IMR-90 (cell line): Measurements from ENCODE around the gene NAB2. TPM values are rescaled to one million over a fixed set of nuclear protein-coding genes. Genes with fewer than 3 reads are reported as not detected.

Experiments used
- ATAC-seq: fragments of 200-7000 bp; cut with Tn5 transposase; 2 replicates; pipeline ENCODE4 v1.9.1; 2020; ENCODE audit warnings: low read depth, mild to moderate bottlenecking, moderate library complexity
- BruUV-seq: library from RNA; stranded (reverse); fragments of 400-500 nt; replicated peaks from 2 replicates; lab custom pipeline; 2021; lab: Mats Ljungman, UMichigan
- CTCF ChIA-PET: fragments of 300-600 bp; formaldehyde crosslinking; extraction: SDS; loops from one replicate; lab custom pipeline; 2021; ENCODE audit warnings: antibody characterized with exemption; lab: Yijun Ruan, JAX
- POLR2A ChIA-PET: fragments of 300-600 bp; sonication (Branson Sonifier 250); formaldehyde crosslinking; loops from one replicate; lab custom pipeline; 2022; ENCODE audit warnings: antibody characterized with exemption; ENCODE audit not compliant: unreplicated experiment; lab: Charles Lee
- DNase-seq: peaks from one replicate; pipeline ENCODE4 v3.0.0; 2013
- H2AFZ ChIP-seq: replicated peaks from 2 replicates; pipeline ENCODE3; 2013; ENCODE audit warnings: low read length, mild to moderate bottlenecking; ENCODE audit not compliant: poor library complexity
- H2AK5ac ChIP-seq: 2 replicates; pipeline ENCODE4 v1.6.1; 2013; ENCODE audit warnings: low read depth, low read length, inconsistent platforms
- H2AK9ac ChIP-seq: replicated peaks from 2 replicates; pipeline ENCODE3; 2013; ENCODE audit warnings: mild to moderate bottlenecking, low read depth, low read length, moderate library complexity; ENCODE audit not compliant: poor library complexity
- H2BK120ac ChIP-seq: 2 replicates; pipeline ENCODE4 v1.6.1; 2013; ENCODE audit warnings: low read depth, low read length, inconsistent platforms
- H2BK15ac ChIP-seq: 3 replicates; pipeline ENCODE4 v1.6.1; 2013; ENCODE audit warnings: low read depth, low read length, inconsistent platforms
- H2BK20ac ChIP-seq: 2 replicates; pipeline ENCODE4 v1.6.1; 2013; ENCODE audit warnings: low read depth, mild to moderate bottlenecking, inconsistent platforms, low read length, moderate library complexity
- H2BK5ac ChIP-seq: 2 replicates; pipeline ENCODE4 v1.6.1; 2013; ENCODE audit warnings: mild to moderate bottlenecking, low read depth, low read length, inconsistent platforms; ENCODE audit not compliant: poor library complexity, severe bottlenecking
- H3K14ac ChIP-seq: replicated peaks from 2 replicates; pipeline ENCODE4 v1.6.1; 2013; ENCODE audit warnings: low read depth, low read length, inconsistent platforms
- H3K18ac ChIP-seq: 2 replicates; pipeline ENCODE4 v1.6.1; 2013; ENCODE audit warnings: low read depth, low read length, control low read depth
- H3K23ac ChIP-seq: 2 replicates; pipeline ENCODE4 v1.6.1; 2013; ENCODE audit warnings: low read depth, low read length, inconsistent platforms
- H3K27ac ChIP-seq: 2 replicates; pipeline ENCODE4 v1.5.1; 2013; ENCODE audit warnings: mild to moderate bottlenecking, control low read depth, low read length; ENCODE audit not compliant: insufficient read depth
- H3K27me3 ChIP-seq: 2 replicates; pipeline ENCODE4 v1.6.1; 2013; ENCODE audit warnings: low read length; ENCODE audit not compliant: control insufficient read depth, insufficient read depth
- H3K36me3 ChIP-seq: 2 replicates; pipeline ENCODE4 v1.6.1; 2013; ENCODE audit warnings: low read length, mixed read lengths; ENCODE audit not compliant: control insufficient read depth, insufficient read depth
- H3K4ac ChIP-seq: 2 replicates; pipeline ENCODE4 v1.6.1; 2013; ENCODE audit warnings: low read depth, low read length, inconsistent platforms
- H3K4me1 ChIP-seq: 2 replicates; pipeline ENCODE4 v1.6.1; 2013; ENCODE audit warnings: low read length, mixed read lengths; ENCODE audit not compliant: control insufficient read depth, insufficient read depth
- H3K4me2 ChIP-seq: 2 replicates; pipeline ENCODE4 v1.6.1; 2013; ENCODE audit warnings: low read depth, mild to moderate bottlenecking, control low read depth, low read length, moderate library complexity
- H3K4me3 ChIP-seq: 2 replicates; pipeline ENCODE4 v1.5.1; 2013; ENCODE audit warnings: low read depth, mild to moderate bottlenecking, control low read depth, low read length, moderate library complexity; ENCODE audit not compliant: insufficient read depth
- H3K56ac ChIP-seq: 2 replicates; pipeline ENCODE4 v1.6.1; 2013; ENCODE audit warnings: low read length, inconsistent platforms; ENCODE audit not compliant: insufficient read depth; ENCODE audit errors: extremely low read depth
- H3K79me1 ChIP-seq, 2 experiments: 2 replicates each; pipeline ENCODE4 v1.6.1; 2013; ENCODE audit warnings: low read length in 2 of 2, inconsistent platforms in 1 of 2, low read depth in 1 of 2
- H3K9ac ChIP-seq: 2 replicates; pipeline ENCODE4 v1.6.1; 2013; ENCODE audit warnings: low read depth, low read length, control low read depth
- H3K9me1 ChIP-seq: 2 replicates; pipeline ENCODE4 v1.6.1; 2013; ENCODE audit warnings: low read length, inconsistent platforms; ENCODE audit not compliant: insufficient read depth
- H3K9me3 ChIP-seq: 2 replicates; pipeline ENCODE4 v1.6.1; 2013; ENCODE audit warnings: low read length; ENCODE audit not compliant: control insufficient read depth, insufficient read depth
- H4K20me1 ChIP-seq: 2 replicates; pipeline ENCODE4 v1.6.1; 2013; ENCODE audit warnings: low read length, inconsistent platforms; ENCODE audit not compliant: insufficient read depth
- H4K5ac ChIP-seq: 2 replicates; pipeline ENCODE4 v1.6.1; 2013; ENCODE audit warnings: mild to moderate bottlenecking, low read depth, low read length, control low read depth
- H4K8ac ChIP-seq, 2 experiments: 2 replicates each; pipeline ENCODE4 v1.6.1; 2013; ENCODE audit warnings: low read depth in 2 of 2, low read length in 2 of 2, control low read depth in 1 of 2, inconsistent platforms in 1 of 2
- H4K91ac ChIP-seq: 2 replicates; pipeline ENCODE4 v1.6.1; 2013; ENCODE audit warnings: low read depth, low read length, inconsistent platforms; ENCODE audit not compliant: insufficient read depth
- CEBPB ChIP-seq: IDR thresholded peaks from 2 replicates; pipeline ENCODE4 v1.6.1; 2012; ENCODE audit warnings: low read depth, low read length, improper control_type of control experiment
- FOS ChIP-seq: fragments of 150-350 bp; IDR thresholded peaks from 2 replicates; pipeline ENCODE4 v1.6.1; 2016; ENCODE audit warnings: low read depth, low read length
- MAFK ChIP-seq: IDR thresholded peaks from 2 replicates; pipeline ENCODE4 v1.6.1; 2012; ENCODE audit warnings: low read depth, low read length, improper control_type of control experiment
- MAZ ChIP-seq: IDR thresholded peaks from 2 replicates; pipeline ENCODE4 v1.6.1; 2012; ENCODE audit warnings: low read depth, mild to moderate bottlenecking, low read length, improper control_type of control experiment, moderate library complexity, borderline replicate concordance
- MXI1 ChIP-seq: IDR thresholded peaks from 2 replicates; pipeline ENCODE4 v1.6.1; 2012; ENCODE audit warnings: low read depth, mild to moderate bottlenecking, low read length, moderate library complexity, borderline replicate concordance
- POLR2A ChIP-seq: IDR thresholded peaks from 2 replicates; pipeline ENCODE4 v1.6.1; 2012; ENCODE audit warnings: mild to moderate bottlenecking, low read depth, low read length
- RAD21 ChIP-seq: IDR thresholded peaks from 2 replicates; pipeline ENCODE4 v1.6.1; 2012; ENCODE audit warnings: low read length, improper control_type of control experiment
- SMC3 ChIP-seq: fragments of 150-350 bp; IDR thresholded peaks from 2 replicates; pipeline ENCODE4 v1.6.1; 2016; ENCODE audit warnings: low read depth, mild to moderate bottlenecking, antibody characterized with exemption, low read length, moderate library complexity
- WGBS, 2 experiments: methylation state at CpG; one replicate each; pipeline versions ENCODE4 v1.1.5 to v1.1.7; 2013; ENCODE audit warnings: missing lambda C conversion rate in 2 of 2; ENCODE audit not compliant: insufficient read length in 1 of 2; ENCODE audit errors: extremely low coverage in 2 of 2; 5-methylcytosine and 5-hydroxymethylcytosine counted together
- dilution Hi-C: fragments of 300-500 bp; cut with HindIII; formaldehyde crosslinking; loops from one replicate; pipeline ENCODE4 v1.14.3; 2018; ENCODE audit warnings: low sequenced_read_pairs; ENCODE audit not compliant: unreplicated experiment
- in situ Hi-C: fragments of 300-500 bp; cut with MboI; formaldehyde crosslinking; loops from 3 replicates; pipeline ENCODE4 v1.14.3; 2019; ENCODE audit warnings: low sequenced_read_pairs, inconsistent platforms, mixed read lengths
- intact Hi-C: fragments of 100-400 bp; cut with micrococcal nuclease; formaldehyde crosslinking; loops from 2 replicates; pipeline ENCODE4 v1.10.0; 2022
- polyA plus RNA-seq, 3 experiments: library from polyadenylated mRNA; depleted of rRNA; stranded (reverse); fragments of >200 nt; gene quantifications; 2 replicates each; pipeline ENCODE4 v1.2.3, GENCODE V29; 2012; ENCODE audit warnings: low replicate concordance in 1 of 3
- total RNA-seq: library from RNA; depleted of rRNA; stranded (reverse); fragments of >200 nt; gene quantifications from 2 replicates; pipeline ENCODE4 v1.2.3, GENCODE V29; 2012
- TF ChIP-seq, protein P1 (sequence below): fragments of 150-350 bp; IDR thresholded peaks from 2 replicates; pipeline ENCODE4 v1.6.1; 2017; ENCODE audit warnings: mild to moderate bottlenecking, antibody characterized with exemption, low read length, low read depth
- TF ChIP-seq, protein P2 (sequence below): fragments of 150-350 bp; IDR thresholded peaks from 2 replicates; pipeline ENCODE4 v1.6.1; 2016; ENCODE audit warnings: low read depth, mild to moderate bottlenecking, low read length, moderate library complexity, borderline replicate concordance
- TF ChIP-seq, protein P3 (sequence below): conservative IDR thresholded peaks from 2 replicates; pipeline ENCODE4 v1.5.1; 2012; ENCODE audit warnings: mild to moderate bottlenecking, low read depth, low read length, improper control_type of control experiment

The NAB2 gene
- total and polyA plus RNA-seq, 2 of the 4 experiments (the other 2 are of a cell fraction), result 65.1 to 68.8 TPM

DNA sequence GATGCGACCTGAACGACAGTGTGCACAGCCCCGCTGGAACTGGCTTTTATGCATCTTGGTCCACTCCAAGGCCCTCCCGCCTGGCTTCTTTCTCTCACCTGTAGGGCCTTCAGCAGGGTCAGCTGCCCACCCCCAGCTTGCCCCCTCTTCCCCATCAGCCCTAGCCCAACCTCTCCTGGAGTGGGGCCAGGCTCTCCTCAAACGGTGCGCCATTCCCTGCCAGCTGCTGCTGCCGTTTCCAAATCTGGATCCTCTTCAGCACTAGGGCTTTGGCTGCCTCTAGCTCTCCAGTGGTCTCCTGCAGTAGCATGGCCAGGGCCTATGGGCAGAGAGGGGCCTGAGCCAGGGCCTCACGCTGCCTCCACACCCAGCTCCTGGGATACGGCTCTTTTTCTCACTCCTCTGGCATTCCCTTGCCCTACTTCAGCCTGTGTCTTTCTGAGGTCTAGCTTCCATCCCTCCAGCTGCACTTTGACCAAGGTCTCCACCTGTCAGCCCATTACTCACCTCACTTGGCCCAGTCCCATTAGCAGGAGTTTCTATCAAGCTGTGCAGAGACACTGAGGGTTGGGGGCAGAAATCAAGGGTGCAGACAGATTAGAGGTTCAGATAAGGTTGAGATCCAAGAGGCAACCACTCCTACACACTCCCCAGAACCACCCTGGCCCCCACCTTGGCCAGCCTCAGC is 17.3 kb downstream of the NAB2 start:
- dilution Hi-C loops (no loop called here), in situ Hi-C loops (no loop called here), intact Hi-C loops (no loop called here)
- H3K79me1 ChIP-seq, result peaks cover 22 to 55% of the 10 kb centered on the region in 2 experiments
- TF ChIP-seq, protein P1, sequence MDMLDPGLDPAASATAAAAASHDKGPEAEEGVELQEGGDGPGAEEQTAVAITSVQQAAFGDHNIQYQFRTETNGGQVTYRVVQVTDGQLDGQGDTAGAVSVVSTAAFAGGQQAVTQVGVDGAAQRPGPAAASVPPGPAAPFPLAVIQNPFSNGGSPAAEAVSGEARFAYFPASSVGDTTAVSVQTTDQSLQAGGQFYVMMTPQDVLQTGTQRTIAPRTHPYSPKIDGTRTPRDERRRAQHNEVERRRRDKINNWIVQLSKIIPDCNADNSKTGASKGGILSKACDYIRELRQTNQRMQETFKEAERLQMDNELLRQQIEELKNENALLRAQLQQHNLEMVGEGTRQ, result no peak
- no peak for TF ChIP-seq RAD21
- TF ChIP-seq POLR2A, result no peak
- no peak for TF ChIP-seq MAFK
- no peak for TF ChIP-seq SMC3
- no peak for TF ChIP-seq MAZ
- TF ChIP-seq, protein P2, sequence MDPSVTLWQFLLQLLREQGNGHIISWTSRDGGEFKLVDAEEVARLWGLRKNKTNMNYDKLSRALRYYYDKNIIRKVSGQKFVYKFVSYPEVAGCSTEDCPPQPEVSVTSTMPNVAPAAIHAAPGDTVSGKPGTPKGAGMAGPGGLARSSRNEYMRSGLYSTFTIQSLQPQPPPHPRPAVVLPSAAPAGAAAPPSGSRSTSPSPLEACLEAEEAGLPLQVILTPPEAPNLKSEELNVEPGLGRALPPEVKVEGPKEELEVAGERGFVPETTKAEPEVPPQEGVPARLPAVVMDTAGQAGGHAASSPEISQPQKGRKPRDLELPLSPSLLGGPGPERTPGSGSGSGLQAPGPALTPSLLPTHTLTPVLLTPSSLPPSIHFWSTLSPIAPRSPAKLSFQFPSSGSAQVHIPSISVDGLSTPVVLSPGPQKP, result no peak
- TF ChIP-seq CEBPB, result no peak
- TF ChIP-seq, protein P3, sequence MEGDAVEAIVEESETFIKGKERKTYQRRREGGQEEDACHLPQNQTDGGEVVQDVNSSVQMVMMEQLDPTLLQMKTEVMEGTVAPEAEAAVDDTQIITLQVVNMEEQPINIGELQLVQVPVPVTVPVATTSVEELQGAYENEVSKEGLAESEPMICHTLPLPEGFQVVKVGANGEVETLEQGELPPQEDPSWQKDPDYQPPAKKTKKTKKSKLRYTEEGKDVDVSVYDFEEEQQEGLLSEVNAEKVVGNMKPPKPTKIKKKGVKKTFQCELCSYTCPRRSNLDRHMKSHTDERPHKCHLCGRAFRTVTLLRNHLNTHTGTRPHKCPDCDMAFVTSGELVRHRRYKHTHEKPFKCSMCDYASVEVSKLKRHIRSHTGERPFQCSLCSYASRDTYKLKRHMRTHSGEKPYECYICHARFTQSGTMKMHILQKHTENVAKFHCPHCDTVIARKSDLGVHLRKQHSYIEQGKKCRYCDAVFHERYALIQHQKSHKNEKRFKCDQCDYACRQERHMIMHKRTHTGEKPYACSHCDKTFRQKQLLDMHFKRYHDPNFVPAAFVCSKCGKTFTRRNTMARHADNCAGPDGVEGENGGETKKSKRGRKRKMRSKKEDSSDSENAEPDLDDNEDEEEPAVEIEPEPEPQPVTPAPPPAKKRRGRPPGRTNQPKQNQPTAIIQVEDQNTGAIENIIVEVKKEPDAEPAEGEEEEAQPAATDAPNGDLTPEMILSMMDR, result no peak
- no peak for TF ChIP-seq FOS
- no peak for TF ChIP-seq MXI1
- H4K8ac ChIP-seq, result no peak overlapping the region
- H3K36me3 ChIP-seq, result peaks cover 45% of the 10 kb centered on the region
- no peak overlapping the region for H2AK5ac ChIP-seq
- H4K5ac ChIP-seq, result no peak overlapping the region
- H3K14ac ChIP-seq, result no peak overlapping the region
- no peak overlapping the region for H3K4me3 ChIP-seq
- no peak overlapping the region for H3K23ac ChIP-seq
- H3K56ac ChIP-seq, result no peak overlapping the region
- H2AFZ ChIP-seq, result no peak overlapping the region
- no peak overlapping the region for H3K18ac ChIP-seq
- ChIA-PET CTCF (no interaction called here), POLR2A (no interaction called here)
- peaks cover 18% of the 10 kb centered on the region; the same call in 1 of the 2 replicates for H4K20me1 ChIP-seq
- ATAC-seq, result no peak
- H2BK20ac ChIP-seq, result no peak overlapping the region
- no peaks in the 10 kb centered on the region for H3K9me3 ChIP-seq
- H3K4me1 ChIP-seq, result peaks cover 5% of the 10 kb centered on the region
- no peak overlapping the region for H4K91ac ChIP-seq
- peaks cover 14% of the 10 kb centered on the region for H3K9me1 ChIP-seq
- no peak overlapping the region for H2BK5ac ChIP-seq
- no peak overlapping the region for H2AK9ac ChIP-seq
- no peak overlapping the region for H3K27ac ChIP-seq
- 100% methylated on average over 3 of the region's 9 CpGs; no CpG with 5 or more reads in 1 of the 2 experiments for WGBS, 2 experiments
- no TSS peak for BruUV-seq
- DNase-seq, result no peak
- no peak overlapping the region for H2BK120ac ChIP-seq
- H2BK15ac ChIP-seq, result no peak overlapping the region
- no peak overlapping the region for H3K4me2 ChIP-seq
- H3K27me3 ChIP-seq, result no peaks in the 10 kb centered on the region
- no peak overlapping the region for H3K4ac ChIP-seq
- no peak overlapping the region for H3K9ac ChIP-seq
